ENCODE measurements around the gene ENHO. TPM values are rescaled to one million over a fixed set of nuclear protein-coding genes. Genes with fewer than 3 reads are reported as not detected.

ENHO gene
- total and polyA plus RNA-seq, 12 donors: 0.24 to 1.6 (median 0.88) TPM; not detected in 7

DNA sequence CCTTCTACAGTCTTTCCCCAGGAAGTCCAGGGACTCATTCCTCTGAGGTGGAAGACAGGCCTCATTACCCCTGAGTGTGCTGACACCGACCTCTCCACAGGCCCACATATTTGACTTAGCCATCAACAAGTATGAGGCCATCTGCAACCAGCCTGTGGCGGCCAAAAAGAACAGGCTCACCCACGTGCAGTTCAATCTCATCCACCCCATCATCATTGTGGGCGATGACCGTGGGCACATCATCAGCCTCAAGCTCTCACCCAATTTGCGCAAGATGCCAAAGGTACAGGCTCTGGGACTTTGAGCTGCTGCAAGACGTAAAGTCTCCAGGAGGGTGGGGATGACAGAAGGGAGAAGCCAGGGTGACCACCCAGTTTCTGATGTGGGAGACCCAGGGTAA lies 5.6 kb downstream of the ENHO start:
- no peaks in the 10 kb centered on the region for H3K4me1 ChIP-seq (replicated peaks in 1 of 2)
- H3K36me3 ChIP-seq (replicated peaks in 1 of 2): no peaks in the 10 kb centered on the region
- intact Hi-C loops (cut with DNase I): no loop called here
- no peak overlapping the region for H3K4me3 ChIP-seq
- no peaks in the 10 kb centered on the region for H3K27me3 ChIP-seq
- H3K9me3 ChIP-seq (replicated peaks in 1 of 3): no peaks in the 10 kb centered on the region
- WGBS, 4 donors: 80 to 90% (median 87%) methylated on average over 6 to 7 of the region's 7 CpGs
- no peak overlapping the region for H3K27ac ChIP-seq
- TF ChIP-seq, protein P1, sequence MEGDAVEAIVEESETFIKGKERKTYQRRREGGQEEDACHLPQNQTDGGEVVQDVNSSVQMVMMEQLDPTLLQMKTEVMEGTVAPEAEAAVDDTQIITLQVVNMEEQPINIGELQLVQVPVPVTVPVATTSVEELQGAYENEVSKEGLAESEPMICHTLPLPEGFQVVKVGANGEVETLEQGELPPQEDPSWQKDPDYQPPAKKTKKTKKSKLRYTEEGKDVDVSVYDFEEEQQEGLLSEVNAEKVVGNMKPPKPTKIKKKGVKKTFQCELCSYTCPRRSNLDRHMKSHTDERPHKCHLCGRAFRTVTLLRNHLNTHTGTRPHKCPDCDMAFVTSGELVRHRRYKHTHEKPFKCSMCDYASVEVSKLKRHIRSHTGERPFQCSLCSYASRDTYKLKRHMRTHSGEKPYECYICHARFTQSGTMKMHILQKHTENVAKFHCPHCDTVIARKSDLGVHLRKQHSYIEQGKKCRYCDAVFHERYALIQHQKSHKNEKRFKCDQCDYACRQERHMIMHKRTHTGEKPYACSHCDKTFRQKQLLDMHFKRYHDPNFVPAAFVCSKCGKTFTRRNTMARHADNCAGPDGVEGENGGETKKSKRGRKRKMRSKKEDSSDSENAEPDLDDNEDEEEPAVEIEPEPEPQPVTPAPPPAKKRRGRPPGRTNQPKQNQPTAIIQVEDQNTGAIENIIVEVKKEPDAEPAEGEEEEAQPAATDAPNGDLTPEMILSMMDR (IDR thresholded peaks at IDR 0.05): no peak
- no peak for TF ChIP-seq POLR2A (IDR thresholded peaks at IDR 0.05)
- DNase-seq: no peak

GRCh38 chr9:34515959-34516358 lies 6.8 kb downstream of the ENHO start:
- DNase-seq: no peak
- Histone ChIP-seq H3K36me3 (replicated peaks in 1 of 2) (no peaks in the 10 kb centered on the region), H3K9me3 (replicated peaks in 1 of 3) (no peaks in the 10 kb centered on the region), H3K27ac (no peak overlapping the region), H3K4me3 (no peak overlapping the region), H3K4me1 (replicated peaks in 1 of 2) (no peaks in the 10 kb centered on the region), H3K27me3 (no peaks in the 10 kb centered on the region)
- TF ChIP-seq POLR2A (IDR thresholded peaks at IDR 0.05): no peak
- TF ChIP-seq, protein P1 (IDR thresholded peaks at IDR 0.05): no peak
- intact Hi-C loops (cut with DNase I): no loop called here
- WGBS, 4 donors: 85 to 93% (median 89%) methylated on average over 3 of the region's 3 CpGs

DNA sequence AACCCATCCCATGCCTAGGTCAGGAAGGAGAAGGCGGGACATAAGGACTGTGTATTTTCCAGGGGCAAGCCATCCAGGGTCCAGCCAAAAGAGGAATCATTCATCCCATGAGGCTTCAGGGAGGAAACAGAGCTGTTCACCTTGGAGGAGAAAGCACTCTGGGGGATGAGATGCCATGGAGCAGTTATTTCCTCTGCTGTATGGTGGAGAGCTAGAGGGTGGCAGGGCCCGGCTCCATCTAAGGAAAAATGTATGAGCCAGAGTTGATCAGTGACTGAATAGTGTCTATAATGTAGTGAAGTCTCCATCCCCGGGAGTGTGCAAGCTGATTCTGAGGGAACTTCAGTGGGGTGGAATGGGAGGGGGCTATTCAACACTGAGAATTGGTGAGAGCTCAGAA lies 8.0 kb downstream of the ENHO start:
- no peaks in the 10 kb centered on the region for H3K4me1 ChIP-seq (replicated peaks in 1 of 2)
- DNase-seq: no peak
- no peaks in the 10 kb centered on the region for H3K9me3 ChIP-seq (replicated peaks in 1 of 3)
- no peaks in the 10 kb centered on the region for H3K27me3 ChIP-seq
- intact Hi-C loops (cut with DNase I): no loop called here
- TF ChIP-seq, protein P1 (IDR thresholded peaks at IDR 0.05): no peak
- no peak overlapping the region for H3K4me3 ChIP-seq
- H3K27ac ChIP-seq: no peak overlapping the region
- no peaks in the 10 kb centered on the region for H3K36me3 ChIP-seq (replicated peaks in 1 of 2)
- WGBS, 4 donors: 90 to 98% (median 96%) methylated on average over 3 of the region's 3 CpGs

- no peaks in the 10 kb centered on the region for H3K27me3 ChIP-seq
- H3K4me1 ChIP-seq (replicated peaks in 1 of 2): no peaks in the 10 kb centered on the region
- no peaks in the 10 kb centered on the region for H3K9me3 ChIP-seq (replicated peaks in 1 of 3)
- DNase-seq: no peak
- no peaks in the 10 kb centered on the region for H3K36me3 ChIP-seq (replicated peaks in 1 of 2)
- WGBS, 4 donors: 88 to 93% (median 91%) methylated on average over 5 to 8 of the region's 8 CpGs
- no peak overlapping the region for H3K4me3 ChIP-seq
- no peak for TF ChIP-seq POLR2A (IDR thresholded peaks at IDR 0.05)
- TF ChIP-seq, protein P1 (IDR thresholded peaks at IDR 0.05): no peak
- H3K27ac ChIP-seq: no peak overlapping the region
- intact Hi-C loops (cut with DNase I): no loop called here
These were observed 8.4 kb downstream of the ENHO start for GRCh38 chr9:34514401-34514800.

Measured in adrenal gland (tissue), 12 donors.